ENCODE results near the gene RBM44.

Gene RBM44

DNA sequence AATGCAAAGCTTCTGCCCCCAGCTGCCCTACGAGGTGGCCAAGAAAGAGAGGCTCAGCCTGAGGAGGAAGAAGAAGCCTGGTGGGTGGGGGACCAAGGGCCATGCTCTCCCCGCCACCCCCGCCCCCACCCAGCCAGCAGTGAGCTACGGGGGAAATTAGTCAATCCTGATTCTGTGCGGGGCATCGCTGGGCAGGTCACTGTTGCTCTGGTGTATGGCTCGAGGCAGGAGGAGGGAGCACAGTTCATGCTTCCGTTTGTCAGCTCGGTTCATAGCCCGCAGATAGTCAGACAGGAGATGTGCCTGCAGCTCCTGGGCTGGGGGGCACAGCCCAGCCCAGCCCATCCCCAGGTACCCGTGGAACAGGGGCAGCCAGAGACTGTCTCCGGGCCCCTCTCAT is 78.0 kb downstream of the RBM44 start:
- no peak for TF ChIP-seq CTCF (conservative IDR thresholded peaks at IDR 0.05; ENCODE audit: low read depth, low read length)
- DNase-seq (ENCODE audit: low read depth) = no peak
- no peak overlapping the region for H3K4me3 ChIP-seq (ENCODE audit: low read depth, low read length)

GRCh38 chr2:237876951-237877491 is 78.4 kb downstream of the RBM44 start:
- no peak overlapping the region for H3K4me3 ChIP-seq (ENCODE audit: low read depth, low read length)
- no peak for DNase-seq (ENCODE audit: low read depth)
- TF ChIP-seq CTCF (conservative IDR thresholded peaks at IDR 0.05; ENCODE audit: low read depth, low read length) = no peak

DNA sequence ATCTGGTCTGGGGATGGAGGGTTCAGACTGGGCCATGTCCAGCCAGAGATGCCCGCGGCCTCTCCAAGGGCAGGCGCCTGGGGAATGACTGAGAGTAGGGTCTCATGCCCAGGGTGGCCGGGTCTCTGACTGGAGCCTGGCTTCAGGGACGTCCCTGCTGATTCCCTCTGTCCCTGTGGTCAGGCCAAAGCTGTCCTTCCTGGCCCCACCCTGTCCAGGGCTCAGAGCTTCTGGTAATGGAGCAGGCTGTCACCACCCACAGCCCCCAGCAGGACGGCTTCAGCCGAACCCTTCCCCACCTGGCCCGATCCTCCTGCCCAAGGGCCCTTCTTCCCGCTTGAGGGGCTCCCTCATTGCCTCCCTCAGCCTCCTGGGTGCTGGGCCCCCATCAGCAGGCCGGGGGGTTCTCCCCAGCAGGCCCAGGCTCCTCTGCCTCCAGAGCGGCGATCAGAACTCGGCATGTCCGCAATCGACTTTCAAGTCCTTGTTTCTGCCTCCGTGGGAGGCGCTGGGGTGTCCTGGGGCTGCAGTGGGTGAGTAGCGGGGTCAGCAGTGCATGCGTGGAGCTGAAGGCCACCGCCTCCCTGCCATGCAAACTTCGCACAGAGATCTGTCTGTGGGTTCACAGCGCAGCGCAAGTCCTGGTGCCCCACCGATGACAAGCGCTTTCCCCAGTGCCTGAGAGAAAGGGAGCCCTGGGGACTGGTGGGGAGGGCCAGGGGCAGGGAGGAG is 79.2 kb downstream of the RBM44 start:
- no peak overlapping the region for H3K4me3 ChIP-seq (ENCODE audit: low read depth, low read length)
- no peak for TF ChIP-seq CTCF (conservative IDR thresholded peaks at IDR 0.05; ENCODE audit: low read depth, low read length)
- no peak for DNase-seq (ENCODE audit: low read depth)

DNA sequence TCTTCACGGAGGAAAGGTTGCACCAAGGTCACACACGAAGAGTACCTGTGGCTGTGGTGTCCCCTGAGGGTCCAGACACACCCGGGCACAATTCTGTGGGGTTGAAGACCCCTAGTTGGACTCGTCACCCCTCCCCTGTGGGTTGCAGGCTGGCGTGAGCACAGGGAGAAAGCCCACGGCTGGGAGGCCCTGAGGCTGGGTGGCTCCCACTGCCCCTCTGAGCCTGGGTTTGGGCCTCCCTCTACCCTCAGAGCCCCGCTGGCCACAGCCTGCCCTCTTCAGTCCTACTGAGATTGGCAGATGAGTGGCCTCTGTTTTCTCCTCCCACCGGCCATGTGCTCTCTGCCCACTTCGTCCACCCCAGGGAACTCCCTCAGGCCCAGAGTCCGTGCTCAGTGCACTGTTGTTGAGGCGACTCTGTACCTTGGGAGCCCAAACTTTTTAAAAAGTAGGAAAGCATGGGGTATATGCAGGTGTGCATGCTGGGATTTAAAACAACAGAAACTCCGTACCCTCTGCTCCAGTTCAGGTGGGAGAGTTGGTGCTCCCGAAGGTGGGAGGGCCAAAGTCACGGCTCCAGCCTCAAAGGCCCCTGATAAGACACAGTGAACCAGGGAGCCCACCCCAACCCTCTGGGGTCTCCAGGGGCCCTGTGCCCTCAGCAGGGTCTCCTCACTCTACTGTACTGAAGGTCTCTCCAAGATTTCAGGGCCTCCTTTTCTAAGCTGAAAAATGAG is 79.9 kb downstream of the RBM44 start:
- DNase-seq (ENCODE audit: low read depth) = no peak
- H3K4me3 ChIP-seq (ENCODE audit: low read depth, low read length) = no peak overlapping the region

GRCh38 chr2:237879058-237879430 is 80.5 kb downstream of the RBM44 start:
- DNase-seq (ENCODE audit: low read depth) = peak; percentile 66
- TF ChIP-seq CTCF (conservative IDR thresholded peaks at IDR 0.05; ENCODE audit: low read depth, low read length) = no peak
- no peak overlapping the region for H3K4me3 ChIP-seq (ENCODE audit: low read depth, low read length)

More for the DNA sequence above, 79.9 kb downstream of the RBM44 start:
- TF ChIP-seq CTCF (conservative IDR thresholded peaks at IDR 0.05; ENCODE audit: low read depth, low read length) = no peak

DNA sequence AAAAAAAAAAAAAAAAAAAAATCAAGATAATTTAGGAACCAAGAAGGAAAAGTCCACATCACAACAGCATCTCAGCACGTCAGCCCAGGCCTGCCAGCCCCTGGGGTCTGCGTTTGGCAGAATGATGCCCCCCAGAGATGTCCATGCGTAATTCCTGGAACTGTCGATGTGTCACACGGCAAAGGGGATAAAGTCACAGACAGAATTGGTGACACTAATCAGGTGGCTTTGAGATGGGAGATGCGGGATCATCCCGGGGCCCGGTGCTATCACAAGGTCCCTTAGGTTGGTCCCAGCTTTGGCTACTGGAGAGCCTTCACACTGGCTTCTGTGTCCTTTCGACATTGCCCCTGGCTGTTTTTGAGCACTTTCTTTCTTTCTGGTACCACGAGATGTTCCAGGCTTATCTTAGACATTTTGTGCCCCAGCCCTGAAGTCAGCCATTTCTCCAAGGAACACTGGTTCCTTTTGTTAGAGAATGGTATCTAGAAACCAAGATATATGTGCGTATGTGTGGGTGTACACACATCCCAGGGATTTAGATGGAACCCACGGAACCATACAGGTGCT is 81.5 kb downstream of the RBM44 start:
- no peak for DNase-seq (ENCODE audit: low read depth)
- no peak for TF ChIP-seq CTCF (conservative IDR thresholded peaks at IDR 0.05; ENCODE audit: low read depth, low read length)
- no peak overlapping the region for H3K4me3 ChIP-seq (ENCODE audit: low read depth, low read length)

Data from choroid plexus epithelial cell (primary cell).